C4-2B (cell line): ENCODE results near the gene PNPLA2.

ENCODE experiments used
- ZFX ChIP-seq: fragments of 450-650 bp; IDR thresholded peaks from 2 replicates; pipeline ENCODE4 v1.6.1; 2017
- TF ChIP-seq, protein P1 (sequence below): fragments of 450-650 bp; conservative IDR thresholded peaks from 2 replicates; pipeline ENCODE4 v1.5.1; 2017; ENCODE audit warnings: mild to moderate bottlenecking

DNA sequence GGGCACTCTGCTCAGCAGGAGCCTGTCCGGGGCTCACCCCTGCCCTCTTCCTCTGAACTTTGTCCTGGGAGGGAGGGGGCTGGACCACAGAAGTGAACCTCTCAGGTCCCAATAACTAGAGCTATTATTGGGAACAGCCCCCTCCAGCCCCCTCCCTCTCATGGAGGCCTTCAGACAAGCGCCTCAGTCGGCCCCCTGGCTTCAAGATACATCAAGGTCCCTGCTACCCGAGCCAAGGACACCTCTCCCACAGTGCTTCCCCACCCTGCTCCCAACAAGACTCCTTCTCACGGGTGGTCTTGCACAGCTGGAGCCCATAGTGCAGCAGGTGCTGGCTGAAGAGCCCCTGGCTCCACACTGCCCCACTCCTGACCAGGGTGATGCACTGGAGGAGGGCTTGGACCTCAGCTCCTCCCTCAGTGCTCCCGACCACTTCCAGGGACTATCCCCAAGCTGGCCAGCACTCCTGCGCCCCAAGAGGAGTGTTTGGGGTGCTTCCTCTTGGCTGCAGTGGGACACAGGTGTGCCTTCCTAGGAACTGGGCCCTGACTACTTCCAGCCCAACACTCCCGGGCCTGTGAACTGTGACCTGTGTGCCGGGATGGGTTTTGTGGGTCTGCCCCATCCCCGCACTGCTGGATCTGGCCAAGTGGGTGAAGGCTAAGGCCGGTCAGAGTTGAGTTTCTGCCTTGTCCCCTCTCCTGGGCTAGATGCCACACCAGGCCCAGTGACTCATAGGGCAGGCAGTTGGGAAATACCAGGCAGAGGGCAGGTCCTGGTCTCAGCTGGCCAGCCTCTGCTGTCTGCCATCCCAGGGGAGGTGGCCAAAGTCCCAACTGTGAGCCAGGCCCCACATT lies 2.2 kb downstream of the PNPLA2 start:
- TF ChIP-seq, protein P1, sequence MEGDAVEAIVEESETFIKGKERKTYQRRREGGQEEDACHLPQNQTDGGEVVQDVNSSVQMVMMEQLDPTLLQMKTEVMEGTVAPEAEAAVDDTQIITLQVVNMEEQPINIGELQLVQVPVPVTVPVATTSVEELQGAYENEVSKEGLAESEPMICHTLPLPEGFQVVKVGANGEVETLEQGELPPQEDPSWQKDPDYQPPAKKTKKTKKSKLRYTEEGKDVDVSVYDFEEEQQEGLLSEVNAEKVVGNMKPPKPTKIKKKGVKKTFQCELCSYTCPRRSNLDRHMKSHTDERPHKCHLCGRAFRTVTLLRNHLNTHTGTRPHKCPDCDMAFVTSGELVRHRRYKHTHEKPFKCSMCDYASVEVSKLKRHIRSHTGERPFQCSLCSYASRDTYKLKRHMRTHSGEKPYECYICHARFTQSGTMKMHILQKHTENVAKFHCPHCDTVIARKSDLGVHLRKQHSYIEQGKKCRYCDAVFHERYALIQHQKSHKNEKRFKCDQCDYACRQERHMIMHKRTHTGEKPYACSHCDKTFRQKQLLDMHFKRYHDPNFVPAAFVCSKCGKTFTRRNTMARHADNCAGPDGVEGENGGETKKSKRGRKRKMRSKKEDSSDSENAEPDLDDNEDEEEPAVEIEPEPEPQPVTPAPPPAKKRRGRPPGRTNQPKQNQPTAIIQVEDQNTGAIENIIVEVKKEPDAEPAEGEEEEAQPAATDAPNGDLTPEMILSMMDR, result no peak
- TF ChIP-seq ZFX, result no peak
